K562 (cell line): ENCODE measurements around the gene DHX32.

Experiments used
- ATF3 ChIP-seq, 2 experiments: fragments of 450-650 bp in 1 of 2; sonication (generic) in 1 of 2; formaldehyde crosslinking in 1 of 2; IDR thresholded peaks in 1 of 2; conservative IDR thresholded peaks in 1 of 2; 2 replicates each; pipeline versions ENCODE4 v1.6.1 to v1.8.1; 2016 to 2023; ENCODE audit warnings: mild to moderate bottlenecking in 2 of 2, moderate library complexity in 2 of 2, inconsistent platforms in 1 of 2, missing genetic modification reagents in 1 of 2
- EZH2 ChIP-seq: IDR thresholded peaks from 2 replicates; pipeline ENCODE4 v1.6.1; 2012; ENCODE audit warnings: low read depth, mild to moderate bottlenecking, inconsistent platforms, low read length, borderline replicate concordance
- ZBTB49 ChIP-seq: sonication (generic); formaldehyde crosslinking; IDR thresholded peaks from 2 replicates; pipeline ENCODE4 v1.8.0; 2022; ENCODE audit warnings: missing genetic modification reagents, mild to moderate bottlenecking, borderline replicate concordance

- TF ChIP-seq ATF3 (IDR thresholded peaks at IDR 0.05) (no peak), ATF3 (CRISPR knock-in tag; conservative IDR thresholded peaks at IDR 0.05) (no peak), EZH2 (no peak), ZBTB49 (CRISPR knock-in tag) (no peak)
These were observed 30.9 kb upstream of the DHX32 start for GRCh38 chr10:125911990-125912389.
